G401 (cell line): ENCODE results near the gene ASIC3. TPM values are rescaled to one million over a fixed set of nuclear protein-coding genes. Genes with fewer than 3 reads are reported as not detected.
"Not testable (repeated sequence)": the region's sequence is repeated elsewhere in the genome, so short reads cannot be mapped to it uniquely, and the experiment has no call there.

Experiments used
- DNase-seq: peaks from one replicate; pipeline ENCODE4 v3.0.0-alpha.2; 2015; ENCODE audit warnings: low spot score
- in situ Hi-C: cut with HindIII; loops from 2 replicates; pipeline ENCODE4 v1.10.0; 2016; ENCODE audit warnings: low sequenced_read_pairs, mixed read lengths
- total RNA-seq: library from RNA; depleted of rRNA; stranded (reverse); fragments of >200 nt; shearing (Covaris generic); gene quantifications from 2 replicates; pipeline ENCODE4 v1.2.3, GENCODE V29; 2014; rRNA removed

Gene ASIC3
- not detected in 2 replicates for total RNA-seq

GRCh38 chr7:151047976-151048815 lies at the start of gene ASIC3:
ASIC3 (plus strand) TSS chr7:151048531; CDS start chr7:151048886, 355 bp downstream.
- DNase-seq = no peak
- in situ Hi-C loops = no loop called here

- in situ Hi-C loops = no loop called here
Observed at GRCh38 chr7:150999001-150999400, 49.3 kb upstream of the ASIC3 start.

GRCh38 chr7:150999497-151000230 lies 48.7 kb upstream of the ASIC3 start:
- no peak for DNase-seq
- in situ Hi-C loops = no loop called here

More at GRCh38 chr7:150999001-150999400, 49.3 kb upstream of the ASIC3 start:
- DNase-seq = no peak

GRCh38 chr7:151000897-151001495 lies 47.3 kb upstream of the ASIC3 start:
- in situ Hi-C loops = no loop called here

GRCh38 chr7:151001546-151001945 lies 46.8 kb upstream of the ASIC3 start:
- no peak for DNase-seq
- in situ Hi-C loops = no loop called here

More at GRCh38 chr7:151000897-151001495, 47.3 kb upstream of the ASIC3 start:
- DNase-seq = no peak

- DNase-seq = no peak
- in situ Hi-C loops = no loop called here
Observed at GRCh38 chr7:151003572-151003971, 44.8 kb upstream of the ASIC3 start.

- DNase-seq = no peak
- in situ Hi-C loops = no loop called here
Observed at GRCh38 chr7:151005566-151005965, 42.8 kb upstream of the ASIC3 start.

GRCh38 chr7:151006590-151007300 lies 41.6 kb upstream of the ASIC3 start:
- in situ Hi-C loops = no loop called here
- DNase-seq = no peak

- DNase-seq = no peak
- in situ Hi-C loops = no loop called here
Observed at GRCh38 chr7:151007469-151007898, 40.8 kb upstream of the ASIC3 start.

GRCh38 chr7:151008143-151008510 lies 40.2 kb upstream of the ASIC3 start:
- in situ Hi-C loops = no loop called here
- no peak for DNase-seq

GRCh38 chr7:151008511-151009323 lies 39.6 kb upstream of the ASIC3 start:
- in situ Hi-C loops = no loop called here
- peak; percentile 38 for DNase-seq

- DNase-seq = peak; percentile 30
- in situ Hi-C loops = no loop called here
Observed at GRCh38 chr7:151009327-151010036, 38.8 kb upstream of the ASIC3 start.

- in situ Hi-C loops = no loop called here
- no peak for DNase-seq
Observed at GRCh38 chr7:151010037-151010306, 38.4 kb upstream of the ASIC3 start.

GRCh38 chr7:151010307-151011096 lies 37.8 kb upstream of the ASIC3 start:
- DNase-seq = peak; percentile 57
- in situ Hi-C loops = no loop called here

GRCh38 chr7:151011097-151011409 lies 37.3 kb upstream of the ASIC3 start:
- in situ Hi-C loops = no loop called here
- DNase-seq = no peak

- DNase-seq, in situ Hi-C loops: not testable (repeated sequence)
Observed at GRCh38 chr7:151011616-151012015, 36.7 kb upstream of the ASIC3 start.

- in situ Hi-C loops = no loop called here
- no peak for DNase-seq
Observed at GRCh38 chr7:151012031-151012692, 36.2 kb upstream of the ASIC3 start.
